GM12891 (cell line): ENCODE results near the gene CHST8.

Experiments
- PAX5 ChIP-seq: IDR thresholded peaks from 2 replicates; pipeline ENCODE4 v1.6.1; 2011; ENCODE audit warnings: low read length, moderate library complexity, mild to moderate bottlenecking; ENCODE audit not compliant: insufficient read depth, severe bottlenecking
- POLR2A ChIP-seq: IDR thresholded peaks from 2 replicates; pipeline ENCODE4 v1.6.1; 2011; ENCODE audit warnings: low read depth, low read length, control low read depth
- POLR2AphosphoS5 ChIP-seq: IDR thresholded peaks from 2 replicates; pipeline ENCODE4 v1.6.1; 2011; ENCODE audit warnings: low read depth, low read length, control low read depth
- SPI1 ChIP-seq: IDR thresholded peaks from 2 replicates; pipeline ENCODE4 v1.6.1; 2011; ENCODE audit warnings: low read depth, low read length, control low read depth

GRCh38 chr19:33622809-33623511 is 1.2 kb downstream of the CHST8 start:
- TF ChIP-seq POLR2A = no peak
- TF ChIP-seq SPI1 = no peak
- no peak for TF ChIP-seq POLR2AphosphoS5
- no peak for TF ChIP-seq PAX5
